ENCODE measurements around the gene INO80D. TPM values are rescaled to one million over a fixed set of nuclear protein-coding genes. Genes with fewer than 3 reads are reported as not detected.

The INO80D gene
- total RNA-seq, 1 experiment from 2014 or later = 21.7 TPM

DNA sequence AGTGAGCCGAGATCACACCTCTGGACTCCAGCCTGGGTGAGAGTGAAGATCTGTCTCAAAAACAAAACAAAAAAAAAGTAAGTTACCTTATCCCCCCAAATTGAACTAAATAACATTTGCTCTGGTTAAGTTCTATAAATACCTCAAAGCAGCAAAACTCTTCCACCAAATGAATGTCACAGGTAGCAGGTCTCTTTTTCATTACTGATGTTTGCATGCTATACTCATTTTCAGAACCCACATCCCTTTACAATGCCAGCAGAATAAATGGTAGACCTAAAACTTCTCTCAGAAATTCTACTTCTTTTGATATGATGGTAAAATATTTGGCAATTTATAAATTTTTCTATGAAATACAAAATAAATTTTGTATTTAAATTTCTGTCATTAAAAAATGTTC lies 22.3 kb downstream of the INO80D start:
- Histone ChIP-seq H3K4me1 (ENCODE audit: insufficient read depth, low read length, poor library complexity, severe bottlenecking) (no peaks in the 10 kb centered on the region), H3K27me3 (replicated peaks; ENCODE audit: insufficient read depth, low read depth, low read length, poor library complexity) (no peaks in the 10 kb centered on the region), H3K9me3 (ENCODE audit: low read depth, low read length, poor library complexity, severe bottlenecking) (no peaks in the 10 kb centered on the region), H3K4me3 (ENCODE audit: low read depth, low read length, poor library complexity, severe bottlenecking) (no peak overlapping the region), H3K36me3 (ENCODE audit: insufficient read depth, low read length, poor library complexity, severe bottlenecking) (no peaks in the 10 kb centered on the region), H3K27ac (ENCODE audit: low read depth, low read length, poor library complexity, severe bottlenecking) (no peak overlapping the region)
- ChIA-PET CTCF (no interaction called here), POLR2A (ENCODE audit: low non-redundant PET) (no interaction called here)
- intact Hi-C loops (cut with micrococcal nuclease; ENCODE audit: unreplicated experiment) = no loop called here
- no peak for TF ChIP-seq EZH2 (IDR thresholded peaks at IDR 0.05; ENCODE audit: borderline replicate concordance, low read depth, low read length, poor library complexity, severe bottlenecking)
- TF ChIP-seq CTCF (conservative IDR thresholded peaks at IDR 0.05; ENCODE audit: low read depth, low read length) = no peak
- DNase-seq (ENCODE audit: low spot score) = no peak
- no TSS peak for BruUV-seq (replicated peaks)

DNA sequence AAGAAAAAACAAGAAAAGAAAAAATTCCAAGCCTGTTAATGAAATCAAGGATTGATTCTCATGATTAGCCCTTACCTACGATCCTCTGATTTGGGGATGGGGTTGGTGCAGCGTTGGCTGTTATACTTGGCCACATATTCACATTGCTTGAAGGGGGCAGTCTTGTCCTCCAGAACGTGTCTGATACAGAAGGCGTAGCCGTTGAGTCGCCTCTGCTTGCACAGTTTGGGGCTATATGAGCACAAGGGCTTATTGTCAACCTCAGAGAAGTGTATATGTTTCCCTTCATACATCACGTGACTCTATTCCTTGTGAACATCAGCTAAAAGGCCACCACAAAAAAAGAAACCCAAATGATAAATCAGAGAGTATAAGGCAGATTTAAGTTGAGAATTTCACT lies 23.2 kb downstream of the INO80D start:
- H3K36me3 ChIP-seq (ENCODE audit: insufficient read depth, low read length, poor library complexity, severe bottlenecking) = no peaks in the 10 kb centered on the region
- H3K27ac ChIP-seq (ENCODE audit: low read depth, low read length, poor library complexity, severe bottlenecking) = no peak overlapping the region
- ChIA-PET CTCF (no interaction called here), POLR2A (ENCODE audit: low non-redundant PET) (no interaction called here)
- intact Hi-C loops (cut with micrococcal nuclease; ENCODE audit: unreplicated experiment) = no loop called here
- BruUV-seq (replicated peaks) = no TSS peak
- no peaks in the 10 kb centered on the region for H3K4me1 ChIP-seq (ENCODE audit: insufficient read depth, low read length, poor library complexity, severe bottlenecking)
- H3K9me3 ChIP-seq (ENCODE audit: low read depth, low read length, poor library complexity, severe bottlenecking) = no peaks in the 10 kb centered on the region
- no peaks in the 10 kb centered on the region for H3K27me3 ChIP-seq (replicated peaks; ENCODE audit: insufficient read depth, low read depth, low read length, poor library complexity)
- DNase-seq (ENCODE audit: low spot score) = no peak
- TF ChIP-seq EZH2 (IDR thresholded peaks at IDR 0.05; ENCODE audit: borderline replicate concordance, low read depth, low read length, poor library complexity, severe bottlenecking) (no peak), CTCF (conservative IDR thresholded peaks at IDR 0.05; ENCODE audit: low read depth, low read length) (no peak)
- H3K4me3 ChIP-seq (ENCODE audit: low read depth, low read length, poor library complexity, severe bottlenecking) = no peak overlapping the region

DNA sequence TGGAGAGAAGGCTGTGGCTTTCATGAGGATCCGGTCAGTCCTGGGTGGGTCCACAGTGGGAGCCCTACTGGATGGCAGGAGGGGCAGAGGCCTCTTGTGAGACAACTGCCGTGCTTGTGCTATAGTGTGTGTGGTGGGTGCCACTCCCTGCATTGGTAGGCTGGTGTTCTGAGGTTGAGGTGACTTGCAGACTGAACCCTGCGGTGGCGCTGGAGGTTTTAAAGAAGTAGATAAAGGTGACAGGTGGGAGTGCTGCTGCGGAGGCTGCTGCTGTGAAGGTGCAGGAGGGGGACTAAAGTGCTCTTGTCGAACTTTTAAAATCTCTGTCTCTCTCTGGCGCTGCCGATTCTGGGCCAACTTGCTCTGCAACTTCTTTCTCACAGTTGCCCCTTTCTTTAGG lies 29.7 kb downstream of the INO80D start:
- BruUV-seq (replicated peaks) = no TSS peak
- Histone ChIP-seq H3K27ac (ENCODE audit: low read depth, low read length, poor library complexity, severe bottlenecking) (no peak overlapping the region), H3K9me3 (ENCODE audit: low read depth, low read length, poor library complexity, severe bottlenecking) (no peaks in the 10 kb centered on the region), H3K4me1 (ENCODE audit: insufficient read depth, low read length, poor library complexity, severe bottlenecking) (no peaks in the 10 kb centered on the region), H3K36me3 (ENCODE audit: insufficient read depth, low read length, poor library complexity, severe bottlenecking) (peaks cover 9% of the 10 kb centered on the region), H3K27me3 (replicated peaks; ENCODE audit: insufficient read depth, low read depth, low read length, poor library complexity) (no peaks in the 10 kb centered on the region), H3K4me3 (ENCODE audit: low read depth, low read length, poor library complexity, severe bottlenecking) (no peak overlapping the region)
- TF ChIP-seq CTCF (conservative IDR thresholded peaks at IDR 0.05; ENCODE audit: low read depth, low read length) (no peak), EZH2 (IDR thresholded peaks at IDR 0.05; ENCODE audit: borderline replicate concordance, low read depth, low read length, poor library complexity, severe bottlenecking) (no peak)
- no peak for DNase-seq (ENCODE audit: low spot score)
- ChIA-PET CTCF (no interaction called here), POLR2A (ENCODE audit: low non-redundant PET) (no interaction called here)
- intact Hi-C loops (cut with micrococcal nuclease; ENCODE audit: unreplicated experiment) = no loop called here
